ENCODE results near the gene SLAMF7.

Gene SLAMF7

GRCh38 chr1:160731990-160732389 lies 7.1 kb upstream of the SLAMF7 start:
- DNase-seq: no peak
- TF ChIP-seq GATA1 (IDR thresholded peaks at IDR 0.05; ENCODE audit: low read depth, low read length) (no peak), POLR2A (IDR thresholded peaks at IDR 0.05; ENCODE audit: low read length) (no peak)

- DNase-seq: no peak
- no peak for TF ChIP-seq POLR2A (IDR thresholded peaks at IDR 0.05; ENCODE audit: low read length)
- no peak for TF ChIP-seq GATA1 (IDR thresholded peaks at IDR 0.05; ENCODE audit: low read depth, low read length)
Measured at GRCh38 chr1:160733898-160734297, 5.1 kb upstream of the SLAMF7 start.

DNA sequence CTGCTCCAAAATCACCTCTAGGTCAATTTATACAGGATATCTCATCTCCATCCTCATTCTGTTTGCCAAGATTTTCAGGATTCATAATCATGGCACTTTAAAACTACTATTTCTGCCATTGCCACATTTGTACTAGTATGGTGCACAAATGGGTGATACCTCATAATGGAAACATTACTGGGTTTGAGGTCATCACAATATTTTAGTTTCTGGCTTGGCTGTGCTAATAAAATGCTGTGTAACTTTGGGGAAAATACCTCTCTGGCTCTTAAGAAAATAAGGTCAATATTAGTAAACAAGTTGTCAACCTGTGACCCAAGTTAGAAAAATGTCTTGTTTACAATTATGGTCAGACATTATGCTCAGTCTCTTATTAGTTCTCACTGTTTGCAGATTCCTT lies 4.7 kb upstream of the SLAMF7 start:
- TF ChIP-seq POLR2A (IDR thresholded peaks at IDR 0.05; ENCODE audit: low read length): no peak
- no peak for TF ChIP-seq GATA1 (IDR thresholded peaks at IDR 0.05; ENCODE audit: low read depth, low read length)
- no peak for DNase-seq

DNA sequence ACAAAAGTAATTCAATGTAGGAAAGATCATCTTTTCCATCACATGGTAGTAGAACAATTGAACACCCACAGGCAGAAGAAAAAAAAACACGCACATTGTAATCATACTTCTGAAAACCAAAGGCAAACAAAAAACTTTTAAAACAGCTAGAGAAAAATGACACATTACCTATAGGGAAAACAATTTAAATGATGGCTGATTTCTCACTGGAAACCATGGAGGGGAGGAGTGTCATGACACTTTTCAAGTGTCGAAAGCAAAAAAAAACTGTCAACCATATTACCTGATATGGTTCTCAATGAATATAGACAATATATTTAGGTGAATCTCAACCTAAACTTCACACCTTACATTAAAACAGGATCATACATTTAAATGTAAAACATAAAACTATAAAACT lies 776 bp upstream of the SLAMF7 start:
- no peak for DNase-seq
- no peak for TF ChIP-seq GATA1 (IDR thresholded peaks at IDR 0.05; ENCODE audit: low read depth, low read length)
- no peak for TF ChIP-seq POLR2A (IDR thresholded peaks at IDR 0.05; ENCODE audit: low read length)

- no peak for DNase-seq
- no peak for TF ChIP-seq POLR2A (IDR thresholded peaks at IDR 0.05; ENCODE audit: low read length)
Measured at GRCh38 chr1:160740133-160740688, 1.2 kb downstream of the SLAMF7 start.

- TF ChIP-seq POLR2A (IDR thresholded peaks at IDR 0.05; ENCODE audit: low read length): no peak
- no peak for TF ChIP-seq GATA1 (IDR thresholded peaks at IDR 0.05; ENCODE audit: low read depth, low read length)
- no peak for DNase-seq
Measured at GRCh38 chr1:160741092-160741501, 2.0 kb downstream of the SLAMF7 start.

GRCh38 chr1:160741612-160742348 lies 2.7 kb downstream of the SLAMF7 start:
- DNase-seq: no peak
- TF ChIP-seq POLR2A (IDR thresholded peaks at IDR 0.05; ENCODE audit: low read length): no peak
- no peak for TF ChIP-seq GATA1 (IDR thresholded peaks at IDR 0.05; ENCODE audit: low read depth, low read length)

- no peak for TF ChIP-seq GATA1 (IDR thresholded peaks at IDR 0.05; ENCODE audit: low read depth, low read length)
- no peak for TF ChIP-seq POLR2A (IDR thresholded peaks at IDR 0.05; ENCODE audit: low read length)
- no peak for DNase-seq
Measured at GRCh38 chr1:160742428-160743127, 3.5 kb downstream of the SLAMF7 start.

- TF ChIP-seq GATA1 (IDR thresholded peaks at IDR 0.05; ENCODE audit: low read depth, low read length) (no peak), POLR2A (IDR thresholded peaks at IDR 0.05; ENCODE audit: low read length) (no peak)
- DNase-seq: no peak
Measured at GRCh38 chr1:160743266-160743665, 4.2 kb downstream of the SLAMF7 start.

GRCh38 chr1:160744199-160744851 lies 5.3 kb downstream of the SLAMF7 start:
- DNase-seq: no peak
- TF ChIP-seq GATA1 (IDR thresholded peaks at IDR 0.05; ENCODE audit: low read depth, low read length): no peak
- no peak for TF ChIP-seq POLR2A (IDR thresholded peaks at IDR 0.05; ENCODE audit: low read length)

GRCh38 chr1:160744852-160745520 lies 5.9 kb downstream of the SLAMF7 start:
- TF ChIP-seq POLR2A (IDR thresholded peaks at IDR 0.05; ENCODE audit: low read length) (no peak), GATA1 (IDR thresholded peaks at IDR 0.05; ENCODE audit: low read depth, low read length) (no peak)
- no peak for DNase-seq

GRCh38 chr1:160745551-160745950 lies 6.5 kb downstream of the SLAMF7 start:
- TF ChIP-seq POLR2A (IDR thresholded peaks at IDR 0.05; ENCODE audit: low read length) (no peak), GATA1 (IDR thresholded peaks at IDR 0.05; ENCODE audit: low read depth, low read length) (no peak)
- no peak for DNase-seq

- no peak for TF ChIP-seq POLR2A (IDR thresholded peaks at IDR 0.05; ENCODE audit: low read length)
- no peak for TF ChIP-seq GATA1 (IDR thresholded peaks at IDR 0.05; ENCODE audit: low read depth, low read length)
- no peak for DNase-seq
Measured at GRCh38 chr1:160746836-160747500, 7.9 kb downstream of the SLAMF7 start.

Measured in erythroblast (primary cell).